Activated T-helper 1 cell treated with anti-CD3 and anti-CD28 coated beads, Interleukin-12 subunit alpha, Interleukin-12 subunit beta, Interleukin-2, Interleukin-4 antibody, amounts not matched to agents 30 ng/mL and 10 ng/mL and 1 ng/mL, durations not matched to agents 14 hours and 24 hours and 36 hours (primary cell): ENCODE measurements around the gene EFCAB14. TPM values are rescaled to one million over a fixed set of nuclear protein-coding genes. Genes with fewer than 3 reads are reported as not detected.
A peak's percentile ranks its signal among the peaks of the same experiment; 100 is the strongest.
"Not testable (repeated sequence)": the region's sequence is repeated elsewhere in the genome, so short reads cannot be mapped to it uniquely, and the experiment has no call there.

ENCODE experiments used
- DNase-seq: peaks from one replicate; pipeline ENCODE4 v3.0.0; 2021; ENCODE audit warnings: low spot score
- H3K27ac Mint-ChIP-seq: one replicate; pipeline ENCODE4 v1.8.0; 2021; ENCODE audit warnings: mild to moderate bottlenecking, mixed read lengths
- H3K27me3 Mint-ChIP-seq: one replicate; pipeline ENCODE4 v1.8.0; 2022; ENCODE audit warnings: mild to moderate bottlenecking, moderate library complexity, mixed read lengths; ENCODE audit not compliant: insufficient read depth
- H3K36me3 Mint-ChIP-seq: one replicate; pipeline ENCODE4 v1.8.0; 2021; ENCODE audit warnings: low read depth, mixed read lengths
- H3K4me1 Mint-ChIP-seq: one replicate; pipeline ENCODE4 v1.8.0; 2021; ENCODE audit warnings: low read depth, mixed read lengths
- H3K4me3 Mint-ChIP-seq: one replicate; pipeline ENCODE4 v1.8.0; 2021; ENCODE audit warnings: mild to moderate bottlenecking, moderate library complexity, mixed read lengths
- H3K9me3 Mint-ChIP-seq: one replicate; pipeline ENCODE4 v1.8.0; 2021; ENCODE audit warnings: mixed read lengths
- intact Hi-C: fragments of 100-400 bp; cut with micrococcal nuclease; formaldehyde crosslinking; loops from one replicate; pipeline ENCODE4 v1.15.1; 2024
- total RNA-seq: library from RNA; stranded (reverse); gene quantifications from 2 replicates; pipeline ENCODE4 v1.2.3, GENCODE V29; 2022

The EFCAB14 gene
- total RNA-seq, 1 donor from 2014 or later, result 67.0 TPM

GRCh38 chr1:46749921-46750404 is 31.0 kb upstream of the EFCAB14 start:
- no peaks in the 10 kb centered on the region for H3K36me3 Mint-ChIP-seq
- H3K4me1 Mint-ChIP-seq, result no peaks in the 10 kb centered on the region
- H3K9me3 Mint-ChIP-seq, result no peaks in the 10 kb centered on the region
- peaks cover 20% of the 10 kb centered on the region for H3K27me3 Mint-ChIP-seq
- no peak for DNase-seq
- H3K4me3 Mint-ChIP-seq, result no peak overlapping the region
- H3K27ac Mint-ChIP-seq, result no peak overlapping the region
- intact Hi-C loops, result no loop called here

GRCh38 chr1:46749404-46749803 is 30.5 kb upstream of the EFCAB14 start:
- Mint-ChIP-seq H3K4me3 (no peak overlapping the region), H3K36me3 (no peaks in the 10 kb centered on the region), H3K27ac (no peak overlapping the region), H3K4me1 (no peaks in the 10 kb centered on the region), H3K9me3 (no peaks in the 10 kb centered on the region), H3K27me3 (peaks cover 16% of the 10 kb centered on the region)
- no peak for DNase-seq
- intact Hi-C loops, result no loop called here

GRCh38 chr1:46747683-46748288 is 28.9 kb upstream of the EFCAB14 start:
- no peak overlapping the region for H3K27ac Mint-ChIP-seq
- no peaks in the 10 kb centered on the region for H3K4me1 Mint-ChIP-seq
- no peaks in the 10 kb centered on the region for H3K36me3 Mint-ChIP-seq
- H3K9me3 Mint-ChIP-seq, result no peaks in the 10 kb centered on the region
- intact Hi-C loops, result no loop called here
- no peak overlapping the region for H3K4me3 Mint-ChIP-seq
- DNase-seq, result no peak
- peaks cover 12% of the 10 kb centered on the region for H3K27me3 Mint-ChIP-seq

GRCh38 chr1:46742069-46742468 is 23.2 kb upstream of the EFCAB14 start:
- Mint-ChIP-seq H3K27ac (no peak overlapping the region), H3K27me3 (peaks cover 6% of the 10 kb centered on the region), H3K9me3 (no peaks in the 10 kb centered on the region), H3K4me3 (no peak overlapping the region), H3K36me3 (no peaks in the 10 kb centered on the region), H3K4me1 (no peaks in the 10 kb centered on the region)
- intact Hi-C loops, result no loop called here
- no peak for DNase-seq

GRCh38 chr1:46735708-46736324 is 16.9 kb upstream of the EFCAB14 start:
- Mint-ChIP-seq H3K9me3 (no peaks in the 10 kb centered on the region), H3K27me3 (peaks cover 11% of the 10 kb centered on the region), H3K36me3 (no peaks in the 10 kb centered on the region), H3K27ac (no peak overlapping the region), H3K4me3 (no peak overlapping the region), H3K4me1 (no peaks in the 10 kb centered on the region)
- peak; percentile 27 for DNase-seq
- intact Hi-C loops, result no loop called here

GRCh38 chr1:46728327-46728873 is 9.5 kb upstream of the EFCAB14 start:
- H3K9me3 Mint-ChIP-seq, intact Hi-C loops, H3K36me3 Mint-ChIP-seq, DNase-seq, H3K27ac Mint-ChIP-seq, H3K4me3 Mint-ChIP-seq, H3K4me1 Mint-ChIP-seq: not testable (repeated sequence)
- H3K27me3 Mint-ChIP-seq, result peaks cover 29% of the 10 kb centered on the region

- H3K9me3 Mint-ChIP-seq, result no peaks in the 10 kb centered on the region
- no peak for DNase-seq
- peaks cover 18% of the 10 kb centered on the region for H3K27me3 Mint-ChIP-seq
- no peaks in the 10 kb centered on the region for H3K4me1 Mint-ChIP-seq
- H3K27ac Mint-ChIP-seq, result no peak overlapping the region
- intact Hi-C loops, result loop anchor here (1.0 kb wide), 5 partner anchors 103 to 278 kb away; no protein-coding TSS in a partner anchor
- H3K36me3 Mint-ChIP-seq, result no peaks in the 10 kb centered on the region
- H3K4me3 Mint-ChIP-seq, result no peak overlapping the region
These were observed 6.8 kb upstream of the EFCAB14 start for GRCh38 chr1:46725736-46726108.

GRCh38 chr1:46724991-46725735 is 6.2 kb upstream of the EFCAB14 start:
- no peaks in the 10 kb centered on the region for H3K4me1 Mint-ChIP-seq
- peak; percentile 56 for DNase-seq
- no peaks in the 10 kb centered on the region for H3K9me3 Mint-ChIP-seq
- intact Hi-C loops, result loop anchor here (1.0 kb wide), 5 partner anchors 103 to 278 kb away; no protein-coding TSS in a partner anchor
- peaks cover 16% of the 10 kb centered on the region for H3K27me3 Mint-ChIP-seq
- no peak overlapping the region for H3K27ac Mint-ChIP-seq
- H3K4me3 Mint-ChIP-seq, result no peak overlapping the region
- H3K36me3 Mint-ChIP-seq, result no peaks in the 10 kb centered on the region

- Mint-ChIP-seq H3K27ac (no peak overlapping the region), H3K9me3 (no peaks in the 10 kb centered on the region), H3K27me3 (peaks cover 14% of the 10 kb centered on the region), H3K36me3 (no peaks in the 10 kb centered on the region), H3K4me1 (peaks cover 8% of the 10 kb centered on the region), H3K4me3 (no peak overlapping the region)
- intact Hi-C loops, result no loop called here
- no peak for DNase-seq
These were observed 5.0 kb upstream of the EFCAB14 start for GRCh38 chr1:46723901-46724300.

GRCh38 chr1:46721686-46722205 is 2.8 kb upstream of the EFCAB14 start:
- intact Hi-C loops, result no loop called here
- H3K4me3 Mint-ChIP-seq, result no peak overlapping the region
- no peaks in the 10 kb centered on the region for H3K9me3 Mint-ChIP-seq
- H3K4me1 Mint-ChIP-seq, result peaks cover 24% of the 10 kb centered on the region
- no peak for DNase-seq
- peaks cover 8% of the 10 kb centered on the region for H3K27me3 Mint-ChIP-seq
- no peak overlapping the region for H3K27ac Mint-ChIP-seq
- no peaks in the 10 kb centered on the region for H3K36me3 Mint-ChIP-seq

GRCh38 chr1:46721204-46721603 is 2.3 kb upstream of the EFCAB14 start:
- DNase-seq, result no peak
- peaks cover 30% of the 10 kb centered on the region for H3K4me1 Mint-ChIP-seq
- no peaks in the 10 kb centered on the region for H3K9me3 Mint-ChIP-seq
- H3K27me3 Mint-ChIP-seq, result peaks cover 7% of the 10 kb centered on the region
- H3K36me3 Mint-ChIP-seq, result peaks cover 3% of the 10 kb centered on the region
- intact Hi-C loops, result no loop called here
- no peak overlapping the region for H3K4me3 Mint-ChIP-seq
- no peak overlapping the region for H3K27ac Mint-ChIP-seq

GRCh38 chr1:46720319-46720718 is 1.4 kb upstream of the EFCAB14 start:
- H3K36me3 Mint-ChIP-seq, H3K27ac Mint-ChIP-seq, H3K9me3 Mint-ChIP-seq, H3K27me3 Mint-ChIP-seq, intact Hi-C loops, H3K4me3 Mint-ChIP-seq, DNase-seq: not testable (repeated sequence)
- peaks cover 35% of the 10 kb centered on the region for H3K4me1 Mint-ChIP-seq
